Activated CD4-positive, alpha-beta T cell treated with anti-CD3 and anti-CD28 coated beads for 36 hours (primary cell): ENCODE measurements around the gene RHEX. TPM values are rescaled to one million over a fixed set of nuclear protein-coding genes. Genes with fewer than 3 reads are reported as not detected.

ENCODE experiments used
- ATAC-seq: fragments of 200-7000 bp; cut with Tn5 transposase; one replicate; pipeline ENCODE4 v1.10.0; 2021; ENCODE audit warnings: mild to moderate bottlenecking, moderate library complexity
- CTCF ChIA-PET: fragments of 350-600 bp; sonication (Branson Sonifier 250); formaldehyde crosslinking; loops from one replicate; lab custom pipeline; 2021; ENCODE audit warnings: antibody characterized with exemption; lab: Charles Lee
- POLR2A ChIA-PET: fragments of 350-600 bp; sonication (Branson Sonifier 250); formaldehyde crosslinking; loops from one replicate; lab custom pipeline; 2021; ENCODE audit warnings: antibody characterized with exemption, inconsistent platforms; lab: Charles Lee
- DNase-seq: peaks from one replicate; pipeline ENCODE4 v3.0.0-alpha.2; 2020
- H3K27ac Mint-ChIP-seq: one replicate; pipeline ENCODE4 v1.8.0; 2021; ENCODE audit warnings: mixed read lengths
- H3K27me3 Mint-ChIP-seq: one replicate; pipeline ENCODE4 v1.8.0; 2021; ENCODE audit warnings: mixed read lengths
- H3K36me3 Mint-ChIP-seq: one replicate; pipeline ENCODE4 v1.8.0; 2021; ENCODE audit warnings: low read depth, mixed read lengths
- H3K4me1 Mint-ChIP-seq: one replicate; pipeline ENCODE4 v1.8.0; 2021; ENCODE audit warnings: mixed read lengths
- H3K4me3 Mint-ChIP-seq: one replicate; pipeline ENCODE4 v1.8.0; 2021; ENCODE audit warnings: mild to moderate bottlenecking, moderate library complexity, mixed read lengths
- H3K9me3 Mint-ChIP-seq: one replicate; pipeline ENCODE4 v1.8.0; 2021; ENCODE audit warnings: low read depth, mixed read lengths
- intact Hi-C, 2 experiments: fragments of 100-400 bp; cut with DNase I in 1 of 2; cut with micrococcal nuclease in 1 of 2; formaldehyde crosslinking; loops; one replicate each; pipeline versions ENCODE4 v1.14.2 to v1.15.1; 2022 to 2024; cut with DNase I, micrococcal nuclease
- total RNA-seq, 2 experiments: library from RNA; stranded (reverse); gene quantifications; one replicate each; pipeline ENCODE4 v1.2.3, GENCODE V29; 2021

The RHEX gene
- total RNA-seq, 2 experiments from 2014 or later: not detected

GRCh38 chr1:206079135-206079534, 26.2 kb downstream of the RHEX start:
- H3K36me3 Mint-ChIP-seq: no peaks in the 10 kb centered on the region

DNA sequence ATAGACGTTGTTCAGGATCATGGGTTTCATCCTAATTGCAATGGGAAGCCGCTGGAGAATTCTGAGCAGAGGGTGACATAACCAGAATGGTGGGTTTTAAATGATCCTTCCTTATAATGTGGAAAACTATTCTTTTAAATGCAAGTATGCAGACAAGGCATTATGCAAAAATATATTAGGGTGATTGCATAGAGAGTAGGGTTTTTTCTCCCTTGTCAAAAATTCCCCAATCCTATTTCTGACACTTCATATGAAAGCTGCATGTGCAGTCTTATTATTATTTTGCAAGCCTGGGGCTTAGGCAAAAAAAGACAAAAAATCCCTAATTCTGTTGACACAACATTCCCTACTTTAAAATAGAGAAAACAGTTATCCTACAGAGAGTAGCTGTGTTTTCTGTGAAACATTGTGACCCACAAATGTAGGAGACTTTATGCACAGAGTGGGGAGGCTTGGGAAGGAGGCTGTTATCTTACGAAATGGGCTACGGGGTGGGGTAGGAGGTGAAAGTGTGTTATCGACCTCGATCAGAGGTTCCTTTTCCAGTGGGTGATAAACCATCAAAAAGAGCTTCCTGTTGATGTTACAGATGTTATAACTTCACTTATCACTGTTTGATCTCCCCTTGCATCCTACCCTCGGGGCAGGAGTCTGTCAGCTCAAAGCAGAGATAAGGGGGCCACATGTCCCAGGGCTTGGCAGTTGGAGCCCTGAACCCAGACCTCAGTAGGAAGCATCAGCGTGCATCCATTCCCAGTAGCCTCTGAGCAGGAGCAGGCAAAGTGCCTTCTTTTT, 27.2 kb downstream of the RHEX start:
- CTCF ChIA-PET: interaction anchor here (0.9 to 1.0 kb wide), 3 partner anchors 10 to 28 kb away, joined by 3 read pairs; no protein-coding TSS in a partner anchor
- no peak for ATAC-seq
- no peak for DNase-seq
- H3K36me3 Mint-ChIP-seq: no peaks in the 10 kb centered on the region
- intact Hi-C loops: no loop called here
- H3K27me3 Mint-ChIP-seq: no peaks in the 10 kb centered on the region
- peaks cover 17% of the 10 kb centered on the region for H3K4me1 Mint-ChIP-seq
- H3K27ac Mint-ChIP-seq: no peak overlapping the region
- no peak overlapping the region for H3K4me3 Mint-ChIP-seq
- H3K9me3 Mint-ChIP-seq: no peaks in the 10 kb centered on the region
- POLR2A ChIA-PET: no interaction called here

More at GRCh38 chr1:206079135-206079534, 26.2 kb downstream of the RHEX start:
- H3K27me3 Mint-ChIP-seq: no peaks in the 10 kb centered on the region
- intact Hi-C loops: no loop called here
- DNase-seq (no peak), ATAC-seq (no peak)
- ChIA-PET CTCF (interaction anchor here (0.8 to 2.0 kb wide), 2 partner anchors 48 to 481 kb away, joined by 4 to 9 read pairs; no protein-coding TSS in a partner anchor), POLR2A (no interaction called here)
- no peak overlapping the region for H3K27ac Mint-ChIP-seq
- no peak overlapping the region for H3K4me3 Mint-ChIP-seq
- H3K9me3 Mint-ChIP-seq: no peaks in the 10 kb centered on the region
- H3K4me1 Mint-ChIP-seq: peaks cover 17% of the 10 kb centered on the region

- H3K36me3 Mint-ChIP-seq: no peaks in the 10 kb centered on the region
- H3K4me1 Mint-ChIP-seq: peaks cover 17% of the 10 kb centered on the region
- H3K27me3 Mint-ChIP-seq: no peaks in the 10 kb centered on the region
- intact Hi-C loops: no loop called here
- POLR2A ChIA-PET: no interaction called here
- no peak overlapping the region for H3K27ac Mint-ChIP-seq
- no peak overlapping the region for H3K4me3 Mint-ChIP-seq
- CTCF ChIA-PET: interaction anchor here (1.0 kb wide), 1 partner anchor 51 kb away, joined by 3 read pairs; no protein-coding TSS in a partner anchor
- no peak for DNase-seq
- H3K9me3 Mint-ChIP-seq: no peaks in the 10 kb centered on the region
- no peak for ATAC-seq
Measured at GRCh38 chr1:206081856-206082255, 28.9 kb downstream of the RHEX start.

DNA sequence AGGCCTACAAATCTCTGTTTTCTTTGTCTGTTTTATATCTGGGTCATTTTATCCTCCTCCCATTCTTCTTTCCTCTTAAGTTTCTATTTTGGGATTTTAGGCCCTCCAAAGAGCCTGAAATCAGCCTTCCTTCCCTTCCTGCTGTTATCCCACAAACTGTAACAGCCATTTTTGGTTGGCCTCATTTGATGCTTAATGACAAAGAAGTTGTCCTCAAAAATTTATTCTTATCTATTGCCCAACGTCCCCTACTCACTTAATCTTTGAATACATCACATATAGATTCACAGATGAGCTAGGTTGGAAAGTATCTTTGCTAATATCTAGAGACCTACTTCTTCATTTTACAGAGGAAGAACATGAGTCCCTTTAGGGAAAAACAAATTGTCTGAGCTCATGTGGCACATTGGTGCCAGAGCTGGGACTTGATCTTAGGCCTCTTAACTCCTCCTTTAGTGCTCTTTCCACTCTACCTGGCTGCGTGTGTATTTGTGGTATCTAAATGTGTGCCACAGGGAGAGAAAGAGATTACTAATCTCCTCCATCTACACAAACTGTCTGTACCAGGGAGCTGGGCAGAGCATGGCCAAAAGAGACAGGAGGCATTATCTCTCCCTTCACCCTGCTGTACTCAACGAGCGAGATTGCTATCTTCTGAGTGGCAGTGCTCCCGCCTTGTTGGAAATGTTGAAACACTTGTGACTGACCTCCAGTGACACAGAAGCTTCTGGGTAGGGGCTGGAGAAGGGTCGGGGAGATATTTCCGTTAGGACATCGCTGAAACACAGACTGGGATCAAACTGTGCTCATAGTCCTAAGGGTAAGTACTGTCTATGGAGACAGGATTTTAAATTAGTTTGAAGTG, 30.1 kb downstream of the RHEX start:
- intact Hi-C loops: no loop called here
- ChIA-PET POLR2A (no interaction called here), CTCF (interaction anchor here (0.7 to 1.5 kb wide), 3 partner anchors 10 to 57 kb away, joined by 3 to 4 read pairs (median 3); no protein-coding TSS in a partner anchor)
- no peaks in the 10 kb centered on the region for H3K9me3 Mint-ChIP-seq
- H3K4me3 Mint-ChIP-seq: no peak overlapping the region
- H3K27ac Mint-ChIP-seq: no peak overlapping the region
- DNase-seq (no peak), ATAC-seq (no peak)
- H3K27me3 Mint-ChIP-seq: no peaks in the 10 kb centered on the region
- no peaks in the 10 kb centered on the region for H3K36me3 Mint-ChIP-seq
- H3K4me1 Mint-ChIP-seq: peaks cover 17% of the 10 kb centered on the region

GRCh38 chr1:206083750-206084149, 30.8 kb downstream of the RHEX start:
- Mint-ChIP-seq H3K27me3 (no peaks in the 10 kb centered on the region), H3K36me3 (no peaks in the 10 kb centered on the region), H3K4me1 (peaks cover 17% of the 10 kb centered on the region), H3K9me3 (no peaks in the 10 kb centered on the region), H3K4me3 (no peak overlapping the region), H3K27ac (no peak overlapping the region)
- intact Hi-C loops: no loop called here
- no peak for ATAC-seq
- DNase-seq: no peak
- POLR2A ChIA-PET: no interaction called here
- CTCF ChIA-PET: interaction anchor here (1.5 kb wide), 1 partner anchor 41 kb away, joined by 4 read pairs; no protein-coding TSS in a partner anchor

- ChIA-PET CTCF (interaction anchor here (1.2 kb wide), 1 partner anchor 19 kb away, joined by 3 read pairs; no protein-coding TSS in a partner anchor), POLR2A (no interaction called here)
Measured at GRCh38 chr1:206087091-206087490, 34.1 kb downstream of the RHEX start.

DNA sequence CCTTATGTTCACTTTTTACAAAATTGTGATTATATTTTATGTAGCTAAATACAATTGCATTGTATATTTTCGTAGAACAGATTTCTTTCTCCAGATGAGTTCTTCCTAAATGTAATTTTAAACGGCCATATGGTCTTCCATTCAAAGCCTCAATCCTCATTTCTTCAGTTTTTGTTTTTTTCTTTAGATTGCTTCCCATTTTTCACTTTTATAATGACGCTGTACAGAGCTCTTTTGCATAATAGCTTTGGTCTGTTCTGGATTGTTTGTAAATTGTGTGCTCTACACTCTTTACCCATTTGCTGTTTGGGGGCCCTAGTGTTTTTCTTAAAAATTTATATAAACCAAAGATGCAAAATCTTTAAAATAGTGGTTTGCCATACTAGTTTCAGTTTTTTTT, 36.4 kb downstream of the RHEX start:
- no peak for DNase-seq
- Mint-ChIP-seq H3K4me1 (no peaks in the 10 kb centered on the region), H3K9me3 (no peaks in the 10 kb centered on the region), H3K4me3 (no peak overlapping the region), H3K36me3 (no peaks in the 10 kb centered on the region), H3K27me3 (no peaks in the 10 kb centered on the region), H3K27ac (no peak overlapping the region)
- intact Hi-C loops: no loop called here
- ChIA-PET CTCF (interaction anchor here (0.5 to 1.7 kb wide), 5 partner anchors 13 to 390 kb away, joined by 3 read pairs; no protein-coding TSS in a partner anchor), POLR2A (no interaction called here)
- ATAC-seq: no peak

More at GRCh38 chr1:206087091-206087490, 34.1 kb downstream of the RHEX start:
- Mint-ChIP-seq H3K27ac (no peak overlapping the region), H3K4me3 (no peak overlapping the region), H3K36me3 (no peaks in the 10 kb centered on the region), H3K9me3 (no peaks in the 10 kb centered on the region), H3K27me3 (no peaks in the 10 kb centered on the region), H3K4me1 (no peaks in the 10 kb centered on the region)
- intact Hi-C loops: no loop called here
- DNase-seq (no peak), ATAC-seq (no peak)

DNA sequence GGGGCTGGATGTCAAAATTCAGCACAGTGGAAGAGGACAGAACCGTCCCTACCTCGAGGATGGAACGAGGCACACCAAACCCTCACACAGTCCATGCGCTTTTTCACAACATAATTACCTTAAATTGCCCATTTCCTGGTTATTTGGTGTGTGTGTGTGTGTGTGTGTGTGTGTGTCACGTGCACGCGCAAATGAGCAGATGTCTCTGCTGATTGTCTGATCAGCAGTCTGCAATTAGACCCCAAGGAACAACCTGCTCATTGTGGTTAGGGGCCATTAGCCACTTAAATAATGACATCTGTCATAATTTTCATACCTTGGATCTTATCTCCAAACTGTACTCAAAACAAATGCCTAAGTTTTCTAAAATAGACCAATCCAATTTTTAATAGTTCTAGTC, 41.1 kb downstream of the RHEX start:
- no peak overlapping the region for H3K4me3 Mint-ChIP-seq
- no peaks in the 10 kb centered on the region for H3K4me1 Mint-ChIP-seq
- peaks cover 5% of the 10 kb centered on the region for H3K27me3 Mint-ChIP-seq
- intact Hi-C loops: no loop called here
- ATAC-seq (no peak), DNase-seq (no peak)
- ChIA-PET POLR2A (no interaction called here), CTCF (interaction anchor here (1.2 kb wide), 1 partner anchor 12 kb away, joined by 3 read pairs; no protein-coding TSS in a partner anchor)
- no peak overlapping the region for H3K27ac Mint-ChIP-seq
- no peaks in the 10 kb centered on the region for H3K9me3 Mint-ChIP-seq
- no peaks in the 10 kb centered on the region for H3K36me3 Mint-ChIP-seq

GRCh38 chr1:206097381-206097780, 44.4 kb downstream of the RHEX start:
- DNase-seq: no peak
- Mint-ChIP-seq H3K9me3 (no peaks in the 10 kb centered on the region), H3K27me3 (peaks cover 7% of the 10 kb centered on the region), H3K27ac (no peak overlapping the region), H3K36me3 (no peaks in the 10 kb centered on the region), H3K4me1 (no peaks in the 10 kb centered on the region), H3K4me3 (no peak overlapping the region)
- ChIA-PET POLR2A (no interaction called here), CTCF (interaction anchor here (0.6 to 3.2 kb wide), 5 partner anchors 8 to 145 kb away, joined by 3 to 14 read pairs (median 6); no protein-coding TSS in a partner anchor)
- intact Hi-C loops: no loop called here
- no peak for ATAC-seq

DNA sequence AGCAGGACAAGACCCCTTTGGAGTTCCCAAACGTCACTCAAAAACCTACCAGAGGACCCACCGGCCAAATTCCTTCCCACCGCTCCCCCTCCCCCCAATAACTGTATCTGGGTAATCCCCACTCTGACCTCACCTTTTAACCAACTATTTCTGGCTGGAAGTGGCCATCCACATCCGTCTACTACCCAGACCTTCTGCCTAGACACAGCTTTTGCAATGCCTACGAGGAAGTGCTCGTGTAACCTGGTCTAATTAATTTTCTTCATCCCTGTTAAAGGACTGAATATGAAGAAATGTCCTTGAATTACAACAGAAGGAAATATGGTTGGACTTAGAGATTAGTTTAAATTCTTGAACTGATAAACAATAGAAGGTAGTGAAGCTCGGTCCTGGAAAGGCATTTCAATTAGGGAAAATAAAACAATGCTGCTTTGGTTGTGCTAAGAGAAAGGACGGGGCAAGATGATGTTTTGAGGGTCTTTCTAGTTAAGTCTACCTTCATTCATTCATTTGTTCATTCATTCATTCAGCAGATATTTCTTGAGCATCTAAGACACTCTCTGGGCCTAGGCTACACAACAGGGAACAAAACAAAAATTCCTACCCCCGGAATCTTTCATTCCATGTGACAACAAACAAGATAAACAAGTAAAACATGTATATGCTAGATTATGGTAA, 45.4 kb downstream of the RHEX start:
- intact Hi-C loops: no loop called here
- peaks cover 7% of the 10 kb centered on the region for H3K27me3 Mint-ChIP-seq
- H3K4me3 Mint-ChIP-seq: no peak overlapping the region
- DNase-seq (no peak), ATAC-seq (no peak)
- no peaks in the 10 kb centered on the region for H3K9me3 Mint-ChIP-seq
- no peaks in the 10 kb centered on the region for H3K36me3 Mint-ChIP-seq
- no peaks in the 10 kb centered on the region for H3K4me1 Mint-ChIP-seq
- ChIA-PET CTCF (interaction anchor here (3.2 kb wide), 1 partner anchor 7 kb away, joined by 14 read pairs; no protein-coding TSS in a partner anchor), POLR2A (no interaction called here)
- no peak overlapping the region for H3K27ac Mint-ChIP-seq
